Activated naive CD4-positive, alpha-beta T cell treated with anti-CD3 and anti-CD28 coated beads, Interleukin-2, amount 50 U/mL, for 24 hours (primary cell): ENCODE results near the gene IRX5.

Experiments used
- H3K27ac Mint-ChIP-seq: one replicate; pipeline ENCODE4 v1.8.0; 2021; ENCODE audit warnings: mild to moderate bottlenecking, mixed read lengths
- H3K27me3 Mint-ChIP-seq: one replicate; pipeline ENCODE4 v1.8.0; 2021; ENCODE audit warnings: mixed read lengths
- H3K36me3 Mint-ChIP-seq: one replicate; pipeline ENCODE4 v1.8.0; 2021; ENCODE audit warnings: mixed read lengths
- H3K4me1 Mint-ChIP-seq: one replicate; pipeline ENCODE4 v1.8.0; 2021; ENCODE audit warnings: mixed read lengths
- H3K4me3 Mint-ChIP-seq: one replicate; pipeline ENCODE4 v1.8.0; 2021; ENCODE audit warnings: mild to moderate bottlenecking, mixed read lengths
- H3K9me3 Mint-ChIP-seq: one replicate; pipeline ENCODE4 v1.8.0; 2021; ENCODE audit warnings: mixed read lengths

The IRX5 gene

DNA sequence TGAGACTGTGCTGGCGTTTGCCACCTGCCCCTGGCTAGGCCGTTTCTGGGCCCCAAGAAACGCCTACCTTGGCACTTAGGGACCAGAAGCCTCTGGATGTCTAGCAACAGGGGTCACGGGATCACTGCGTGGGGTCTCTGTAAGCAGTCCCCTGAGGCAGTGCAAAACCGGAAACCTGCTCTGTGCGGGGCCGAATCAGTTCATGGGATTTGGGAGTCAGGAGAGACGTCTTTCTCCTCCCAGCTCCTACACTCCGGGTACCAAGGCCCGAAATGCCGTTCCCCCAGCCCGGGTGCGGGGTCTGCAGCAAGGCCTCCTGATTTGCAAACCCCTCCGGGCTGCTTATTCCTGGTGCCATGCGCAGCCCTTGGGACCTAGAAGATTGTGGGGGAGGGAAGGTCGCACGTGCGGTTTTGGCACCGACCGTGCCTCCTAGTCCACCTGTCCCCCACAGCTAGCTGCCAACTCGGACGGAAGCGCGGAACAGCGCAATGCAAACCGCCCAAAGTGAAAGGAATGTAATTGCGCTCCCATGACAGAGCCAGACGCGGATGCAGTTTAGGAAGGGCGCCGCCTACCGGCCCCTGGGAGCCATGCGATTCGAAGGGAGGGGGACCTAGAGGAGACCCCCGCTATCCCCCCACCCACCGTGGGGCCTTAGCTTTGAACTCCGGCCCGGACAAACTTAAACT, 6.5 kb downstream of the IRX5 start:
- Mint-ChIP-seq H3K27ac (no peak overlapping the region), H3K9me3 (no peaks in the 10 kb centered on the region), H3K4me1 (peaks cover 8% of the 10 kb centered on the region), H3K27me3 (peaks cover 59% of the 10 kb centered on the region), H3K4me3 (peak overlapping the region; percentile 4), H3K36me3 (peaks cover 3% of the 10 kb centered on the region)

DNA sequence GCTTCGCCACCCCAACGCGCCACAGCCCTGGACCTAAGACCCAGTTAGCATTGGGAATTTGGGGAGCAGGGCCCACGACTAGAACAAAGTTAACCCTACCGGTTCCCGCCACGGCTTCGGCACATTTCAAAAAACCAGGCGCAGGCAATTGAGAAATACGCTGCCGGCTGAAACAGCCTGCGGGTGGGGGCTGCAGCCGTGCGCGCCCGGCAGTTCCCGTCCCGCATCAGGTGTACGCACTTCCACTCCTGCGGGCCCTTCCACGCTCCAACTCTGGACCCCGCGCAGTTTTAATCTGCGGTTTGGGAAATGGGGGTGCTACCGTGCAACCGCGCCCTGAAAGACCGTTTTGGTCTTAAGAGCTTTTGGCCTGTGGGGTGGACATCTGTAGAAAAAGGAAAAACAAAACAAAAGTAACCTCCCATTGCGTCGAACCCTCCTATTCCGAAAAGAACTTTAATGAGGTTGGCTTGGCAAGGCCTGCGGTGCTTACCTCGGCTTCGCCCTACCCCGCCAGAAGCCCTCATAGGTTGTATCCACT, 7.1 kb downstream of the IRX5 start:
- Mint-ChIP-seq H3K4me1 (peaks cover 5% of the 10 kb centered on the region), H3K27ac (no peak overlapping the region), H3K36me3 (no peaks in the 10 kb centered on the region), H3K4me3 (no peak overlapping the region), H3K27me3 (peaks cover 58% of the 10 kb centered on the region), H3K9me3 (no peaks in the 10 kb centered on the region)

DNA sequence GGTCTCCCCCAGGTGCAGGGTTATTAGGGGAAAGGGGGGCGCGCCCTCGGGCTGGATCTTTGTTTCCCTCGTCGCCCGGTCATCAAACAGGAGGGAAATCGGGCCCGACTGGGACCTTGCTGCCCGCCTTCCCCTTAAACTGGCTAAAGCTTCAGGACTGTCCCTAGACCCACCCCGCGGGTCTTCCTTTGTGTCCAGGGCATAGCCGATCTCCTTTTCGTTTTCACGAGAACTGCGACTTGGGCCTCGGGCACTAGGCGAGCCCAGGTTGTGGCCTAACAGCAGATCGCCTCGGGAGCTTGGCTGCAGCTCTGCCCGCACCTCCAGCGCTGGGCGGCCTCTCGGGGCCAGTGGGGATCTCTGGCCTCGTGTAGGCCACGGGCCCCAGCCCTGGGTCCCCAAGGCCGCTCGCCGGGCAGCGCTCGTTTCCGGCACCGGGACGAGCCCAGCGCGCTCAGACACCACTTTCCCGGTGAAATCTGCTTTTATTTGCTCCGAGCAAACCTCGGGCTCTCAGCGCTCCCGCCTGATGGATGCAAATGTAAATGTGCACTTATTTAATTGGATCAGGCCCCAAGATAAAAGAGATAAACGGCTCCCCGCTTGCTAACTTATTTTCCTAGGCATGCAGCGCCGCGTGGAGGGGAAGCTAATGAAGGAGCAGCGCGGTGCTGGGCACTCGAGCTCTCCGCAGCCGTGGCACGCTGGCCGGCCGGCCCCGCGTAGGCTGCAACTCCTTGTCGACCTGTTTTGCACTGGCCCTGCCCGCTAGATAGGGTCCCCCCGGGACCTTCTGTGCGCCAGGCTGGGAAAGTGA, 7.8 kb downstream of the IRX5 start:
- Mint-ChIP-seq H3K4me1 (peaks cover 5% of the 10 kb centered on the region), H3K27ac (no peak overlapping the region), H3K9me3 (no peaks in the 10 kb centered on the region), H3K36me3 (no peaks in the 10 kb centered on the region), H3K4me3 (no peak overlapping the region), H3K27me3 (peaks cover 62% of the 10 kb centered on the region)

DNA sequence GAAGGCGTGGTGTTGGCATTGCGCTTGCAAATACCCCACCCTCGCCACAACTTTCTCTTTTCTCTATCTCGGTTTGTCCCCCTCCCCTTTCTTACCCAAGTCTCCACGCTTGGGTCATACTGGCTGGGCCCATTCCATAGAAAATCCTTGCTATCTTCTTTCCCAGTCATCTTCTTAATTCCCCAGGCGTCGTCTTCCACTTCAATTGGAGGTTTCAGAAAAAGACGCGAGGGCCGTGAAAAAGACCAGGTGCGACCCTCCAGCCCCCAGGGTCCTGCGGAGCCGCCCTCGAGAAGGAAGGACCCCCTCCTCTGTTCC, 8.3 kb downstream of the IRX5 start:
- Mint-ChIP-seq H3K27ac (no peak overlapping the region), H3K4me3 (no peak overlapping the region)

DNA sequence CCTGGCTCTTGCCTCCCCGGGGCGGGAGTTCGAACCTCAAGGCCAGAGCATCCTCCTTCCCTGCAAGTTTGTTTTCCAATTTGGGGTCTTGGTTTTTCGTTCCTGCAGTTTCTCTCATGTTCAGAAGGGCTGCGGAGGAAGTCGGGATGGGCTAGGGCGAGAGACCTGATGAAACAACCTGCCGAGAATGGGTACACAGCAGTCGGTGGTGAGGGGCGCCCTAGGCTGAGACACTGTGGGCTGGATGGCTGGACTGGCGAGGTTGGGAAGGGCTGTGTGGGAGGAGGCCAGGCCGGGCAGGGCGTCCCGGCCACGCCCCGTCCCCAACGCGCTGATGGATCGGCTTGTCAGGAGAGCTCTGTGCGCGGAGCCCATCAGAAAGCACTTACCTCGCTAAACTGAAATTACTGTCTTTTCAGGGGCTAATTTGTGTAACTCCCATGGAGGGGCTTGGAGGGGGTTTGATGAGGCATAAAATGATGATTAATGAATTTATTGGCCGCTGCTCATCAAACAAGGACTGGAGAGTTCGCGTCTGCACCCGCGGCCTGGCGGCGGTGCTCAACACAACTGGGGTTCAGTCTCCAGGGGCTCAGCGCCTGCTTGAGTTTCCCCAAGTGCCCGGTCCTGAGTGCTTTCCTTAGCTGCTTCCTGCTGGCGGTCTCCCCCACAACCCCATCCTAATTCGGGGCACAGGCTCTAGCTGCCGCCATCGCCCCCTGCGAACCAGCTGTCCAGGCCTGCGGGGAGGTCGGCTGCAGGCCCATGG, 9.0 kb downstream of the IRX5 start:
- Mint-ChIP-seq H3K4me1 (peaks cover 5% of the 10 kb centered on the region), H3K27ac (no peak overlapping the region), H3K9me3 (no peaks in the 10 kb centered on the region), H3K4me3 (no peak overlapping the region), H3K36me3 (no peaks in the 10 kb centered on the region), H3K27me3 (peaks cover 62% of the 10 kb centered on the region)

More for the DNA sequence above, 8.3 kb downstream of the IRX5 start:
- Mint-ChIP-seq H3K27me3 (peaks cover 64% of the 10 kb centered on the region), H3K9me3 (no peaks in the 10 kb centered on the region), H3K36me3 (no peaks in the 10 kb centered on the region), H3K4me1 (peaks cover 5% of the 10 kb centered on the region)

DNA sequence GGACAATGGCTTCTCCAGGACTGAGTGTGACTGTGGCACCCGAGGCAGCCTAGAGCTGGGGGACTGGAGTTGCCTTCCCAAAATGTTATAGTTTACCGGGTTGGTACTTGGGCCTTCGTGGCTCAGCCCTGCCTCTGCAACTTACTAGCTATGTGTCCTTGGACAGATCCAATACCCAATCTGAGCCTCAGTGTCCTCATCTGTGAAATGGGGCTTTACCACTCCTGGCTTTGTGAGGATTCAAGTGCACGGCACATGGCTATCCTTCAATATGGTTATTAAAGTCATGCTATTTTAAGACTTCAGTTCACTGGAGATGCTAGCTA, 9.6 kb downstream of the IRX5 start:
- H3K27me3 Mint-ChIP-seq: peaks cover 62% of the 10 kb centered on the region
- H3K9me3 Mint-ChIP-seq: no peaks in the 10 kb centered on the region
- no peak overlapping the region for H3K27ac Mint-ChIP-seq
- H3K4me1 Mint-ChIP-seq: peaks cover 5% of the 10 kb centered on the region
- no peak overlapping the region for H3K4me3 Mint-ChIP-seq
- H3K36me3 Mint-ChIP-seq: no peaks in the 10 kb centered on the region

DNA sequence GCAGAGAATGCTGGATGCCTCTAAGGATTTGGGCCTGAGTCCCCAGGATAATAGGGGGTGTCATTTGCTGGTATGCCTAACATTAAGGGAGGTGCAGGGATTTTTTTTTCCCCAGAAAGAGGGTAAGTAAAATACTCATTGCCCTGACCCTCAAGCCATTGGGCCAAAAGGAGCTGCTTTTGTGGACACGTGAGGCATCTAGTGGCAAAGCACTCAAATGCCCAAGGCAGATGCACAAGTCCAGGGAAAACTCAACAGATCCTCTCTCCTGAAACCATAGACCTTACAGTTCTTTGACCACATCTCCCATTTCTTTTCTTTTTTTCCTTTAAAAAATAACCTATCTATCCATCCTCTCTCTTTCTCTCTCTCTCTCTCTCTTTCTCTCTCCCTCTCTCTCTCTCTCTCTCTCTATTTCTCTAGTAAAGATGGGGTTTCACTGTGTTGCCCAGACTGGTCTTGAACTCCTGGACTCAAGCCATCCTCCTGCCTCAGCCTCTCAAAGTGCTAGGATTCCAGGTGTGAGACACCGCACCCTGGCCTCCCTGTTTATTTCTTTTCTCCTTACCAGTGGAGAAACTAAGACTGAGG, 11.8 kb downstream of the IRX5 start:
- Mint-ChIP-seq H3K4me3 (no peak overlapping the region), H3K4me1 (peaks cover 5% of the 10 kb centered on the region), H3K27ac (no peak overlapping the region), H3K27me3 (peaks cover 59% of the 10 kb centered on the region), H3K9me3 (no peaks in the 10 kb centered on the region), H3K36me3 (no peaks in the 10 kb centered on the region)

DNA sequence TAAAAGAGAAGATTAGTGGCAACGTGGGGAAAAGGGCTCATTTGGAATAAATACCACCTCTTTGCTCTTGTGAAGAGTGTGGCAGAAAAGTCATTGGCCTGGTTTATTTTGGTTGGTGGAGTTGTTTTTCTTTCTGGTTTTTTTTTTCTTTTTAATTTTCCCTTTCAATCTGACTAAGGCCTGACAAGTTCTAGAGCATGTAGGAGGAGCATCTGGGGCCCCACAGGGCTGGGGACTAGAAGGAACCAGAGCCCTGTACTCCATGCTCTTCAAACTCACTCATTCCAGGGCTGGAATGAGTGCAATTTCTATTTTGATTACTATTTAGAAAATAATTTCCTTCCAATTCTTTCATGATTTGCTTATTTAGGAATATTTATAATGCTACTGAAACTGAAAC, 13.3 kb downstream of the IRX5 start:
- Mint-ChIP-seq H3K4me3 (no peak overlapping the region), H3K9me3 (no peaks in the 10 kb centered on the region), H3K4me1 (no peaks in the 10 kb centered on the region), H3K27me3 (peaks cover 53% of the 10 kb centered on the region), H3K36me3 (no peaks in the 10 kb centered on the region), H3K27ac (no peak overlapping the region)

DNA sequence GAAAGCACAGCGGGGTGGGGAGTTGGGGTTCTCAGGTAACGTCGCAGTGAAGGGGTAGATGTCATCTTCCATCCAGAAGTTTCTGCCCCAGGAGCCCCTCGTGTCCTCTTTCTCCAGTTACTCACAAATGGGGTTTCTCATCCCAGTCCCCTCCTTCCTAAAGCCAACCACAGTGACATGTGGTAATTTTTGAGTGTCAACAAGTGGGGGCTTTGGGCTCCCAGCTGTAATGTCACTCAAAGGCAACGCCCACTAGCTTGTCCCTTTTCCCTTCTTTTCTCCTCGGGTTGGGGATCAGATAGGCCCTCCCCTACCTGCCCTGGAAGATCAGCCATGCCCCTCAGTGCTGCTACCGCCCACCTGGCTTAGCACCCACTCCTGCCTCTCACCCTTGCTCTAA, 14.4 kb downstream of the IRX5 start:
- Mint-ChIP-seq H3K27me3 (peaks cover 48% of the 10 kb centered on the region), H3K36me3 (no peaks in the 10 kb centered on the region), H3K9me3 (no peaks in the 10 kb centered on the region), H3K4me3 (no peak overlapping the region), H3K27ac (no peak overlapping the region), H3K4me1 (no peaks in the 10 kb centered on the region)

DNA sequence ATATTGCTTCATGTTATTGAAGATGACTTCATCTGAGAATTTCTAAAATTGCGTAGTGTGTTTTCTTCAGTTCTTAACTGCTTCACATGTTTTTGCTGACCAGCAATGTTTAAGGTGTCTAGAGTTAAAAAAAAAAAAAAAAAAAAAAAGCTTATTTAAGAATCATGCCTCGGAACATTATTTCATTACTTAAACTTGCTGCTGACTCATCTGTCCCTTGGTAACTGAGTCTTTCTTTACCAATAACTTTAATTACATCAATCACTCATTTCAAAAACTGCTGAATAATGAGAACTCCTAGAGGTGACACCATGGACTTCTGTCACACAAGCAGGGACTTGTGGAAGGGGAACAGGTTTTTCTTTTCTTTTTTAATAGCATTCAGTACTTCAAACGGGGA, 16.2 kb downstream of the IRX5 start:
- no peaks in the 10 kb centered on the region for H3K9me3 Mint-ChIP-seq

DNA sequence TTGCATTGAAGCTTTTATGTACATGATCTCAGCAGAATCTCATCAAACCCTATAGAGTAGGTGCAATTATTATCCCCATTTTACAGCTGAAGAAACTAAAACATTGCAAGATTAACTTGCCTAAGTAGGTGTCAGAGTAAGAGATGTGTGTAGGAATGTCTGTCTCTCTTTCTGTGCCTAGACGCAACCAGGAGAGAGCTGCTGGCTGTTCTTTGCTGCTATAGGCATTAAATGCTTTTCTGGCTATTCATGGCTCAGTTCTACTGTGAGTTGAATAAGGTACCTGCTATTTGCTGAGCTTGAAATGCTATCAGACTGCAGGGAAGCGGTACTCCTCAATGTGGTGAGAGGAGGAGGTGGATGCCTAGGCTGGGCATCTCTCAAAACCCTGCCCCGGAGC, 17.0 kb downstream of the IRX5 start:
- Mint-ChIP-seq H3K27ac (no peak overlapping the region), H3K27me3 (peaks cover 35% of the 10 kb centered on the region), H3K4me1 (no peaks in the 10 kb centered on the region), H3K36me3 (no peaks in the 10 kb centered on the region), H3K9me3 (no peaks in the 10 kb centered on the region), H3K4me3 (no peak overlapping the region)

More for the DNA sequence above, 16.2 kb downstream of the IRX5 start:
- Mint-ChIP-seq H3K4me1 (no peaks in the 10 kb centered on the region), H3K36me3 (no peaks in the 10 kb centered on the region), H3K27ac (no peak overlapping the region), H3K4me3 (no peak overlapping the region), H3K27me3 (peaks cover 38% of the 10 kb centered on the region)

DNA sequence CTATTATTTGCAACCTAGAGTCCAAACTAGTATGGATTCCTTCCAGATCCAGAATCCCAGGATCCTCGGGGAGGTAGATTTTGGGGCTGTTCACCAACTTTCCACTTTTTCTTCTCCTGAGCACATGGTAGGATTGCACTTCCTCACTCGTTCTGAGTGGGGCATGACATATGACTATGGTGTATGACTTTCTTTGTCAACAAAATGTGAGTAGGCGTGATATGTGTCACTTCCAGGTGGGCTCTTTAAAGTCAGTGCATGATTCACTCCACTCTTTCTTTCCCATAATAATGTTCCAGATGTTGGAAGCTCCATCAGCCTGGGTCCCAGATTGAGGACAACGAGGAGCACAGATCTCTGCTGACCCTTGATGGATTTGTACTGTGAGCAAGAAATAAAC, 21.5 kb downstream of the IRX5 start:
- Mint-ChIP-seq H3K27ac (no peak overlapping the region), H3K4me3 (no peak overlapping the region), H3K36me3 (no peaks in the 10 kb centered on the region), H3K4me1 (no peaks in the 10 kb centered on the region), H3K9me3 (no peaks in the 10 kb centered on the region), H3K27me3 (peaks cover 12% of the 10 kb centered on the region)

DNA sequence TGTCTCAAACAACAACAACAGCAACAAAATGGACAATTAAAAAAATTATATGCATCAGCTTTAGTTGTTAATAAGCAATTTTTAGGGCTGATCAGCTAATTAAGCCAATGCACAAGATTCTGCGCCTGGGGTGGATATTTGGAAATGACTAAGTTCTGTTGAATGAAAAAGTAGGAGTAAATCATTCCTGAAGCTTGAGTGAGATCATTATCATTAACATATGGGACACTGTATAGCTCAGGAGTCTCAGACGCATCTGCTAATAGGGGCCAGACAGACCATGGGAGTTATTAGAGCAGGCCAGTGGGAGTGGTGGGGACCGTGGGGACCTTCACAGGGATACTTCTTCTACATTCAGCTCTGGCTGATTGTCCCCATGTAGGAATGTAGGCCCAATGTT, 22.8 kb downstream of the IRX5 start:
- Mint-ChIP-seq H3K4me3 (no peak overlapping the region), H3K27ac (no peak overlapping the region), H3K27me3 (peaks cover 11% of the 10 kb centered on the region), H3K9me3 (no peaks in the 10 kb centered on the region), H3K4me1 (no peaks in the 10 kb centered on the region), H3K36me3 (no peaks in the 10 kb centered on the region)

DNA sequence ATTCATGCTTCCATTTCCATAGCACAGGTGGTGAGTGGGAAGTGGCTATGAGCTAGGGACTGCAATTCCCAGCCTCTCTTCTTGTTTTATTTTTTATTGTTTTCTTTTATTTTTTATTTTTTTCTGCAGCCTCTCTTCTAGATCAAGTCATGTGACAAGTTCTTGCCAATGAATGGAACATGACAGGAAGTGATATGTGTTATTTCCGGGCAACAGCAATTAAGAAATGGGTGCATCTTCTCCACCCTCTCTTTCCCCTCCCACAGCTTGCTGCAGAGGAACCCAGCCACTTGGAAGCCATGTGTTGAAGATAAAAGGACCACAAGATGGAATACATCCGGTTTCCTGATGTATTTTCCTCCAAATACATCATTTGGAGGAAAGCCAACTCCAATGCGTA, 23.6 kb downstream of the IRX5 start:
- Mint-ChIP-seq H3K27ac (no peak overlapping the region), H3K9me3 (no peaks in the 10 kb centered on the region), H3K27me3 (peaks cover 8% of the 10 kb centered on the region), H3K36me3 (no peaks in the 10 kb centered on the region), H3K4me3 (no peak overlapping the region), H3K4me1 (no peaks in the 10 kb centered on the region)

DNA sequence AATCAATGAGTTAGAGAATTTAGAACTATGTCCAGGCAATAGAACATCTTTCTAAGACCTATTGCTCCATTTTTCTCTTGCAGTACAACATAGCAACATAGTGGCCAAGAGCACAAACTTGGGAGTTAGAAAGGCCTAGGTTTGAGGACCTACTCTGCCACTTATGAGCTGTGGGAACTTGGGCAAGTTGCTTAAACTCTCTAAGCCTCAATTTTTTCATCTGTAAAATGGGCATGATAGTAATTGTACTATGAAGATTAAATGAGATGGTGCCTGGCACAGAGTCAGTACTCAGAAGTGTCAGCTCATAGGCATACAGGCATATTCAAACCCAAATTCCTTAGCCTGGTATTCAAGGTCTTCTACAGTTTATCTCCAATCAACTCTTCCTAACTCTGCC, 25.1 kb downstream of the IRX5 start:
- H3K27me3 Mint-ChIP-seq: peaks cover 4% of the 10 kb centered on the region
- H3K9me3 Mint-ChIP-seq: no peaks in the 10 kb centered on the region
- no peaks in the 10 kb centered on the region for H3K4me1 Mint-ChIP-seq
- H3K36me3 Mint-ChIP-seq: no peaks in the 10 kb centered on the region
- H3K4me3 Mint-ChIP-seq: no peak overlapping the region
- H3K27ac Mint-ChIP-seq: no peak overlapping the region
